Measurements from ENCODE around the gene FANCC. TPM values are rescaled to one million over a fixed set of nuclear protein-coding genes. Genes with fewer than 3 reads are reported as not detected.

FANCC gene
- total and polyA plus RNA-seq, 2 of the 4 experiments (the other 2 are of a cell fraction), result 4.7 to 6.3 TPM

- H3K23ac ChIP-seq (ENCODE audit: low read depth, low read length), result no peak overlapping the region
- H3K14ac ChIP-seq (replicated peaks; ENCODE audit: low read depth, low read length), result no peak overlapping the region
- H3K79me1 ChIP-seq (ENCODE audit: low read depth in 1 of 2, low read length in 2 of 2), result no peaks in the 10 kb centered on the region
- no peak overlapping the region for H2BK15ac ChIP-seq (ENCODE audit: low read depth, low read length)
- no peak for DNase-seq
- no peaks in the 10 kb centered on the region for H3K27me3 ChIP-seq (ENCODE audit: control insufficient read depth, insufficient read depth, low read length)
- H3K4ac ChIP-seq (ENCODE audit: low read depth, low read length), result no peak overlapping the region
- WGBS, 2 experiments (ENCODE audit: extremely low coverage in 2 of 2, insufficient read length in 1 of 2), result 100% methylated on average over 1 of the region's 2 CpGs; no CpG with 5 or more reads in 1 of the 2 experiments
- no peak overlapping the region for H4K5ac ChIP-seq (ENCODE audit: low read depth, low read length)
- H3K4me3 ChIP-seq (ENCODE audit: insufficient read depth, low read depth, low read length), result no peak overlapping the region
- no peak overlapping the region for H2AK9ac ChIP-seq (replicated peaks; ENCODE audit: low read depth, low read length, poor library complexity)
- no peak overlapping the region for H4K91ac ChIP-seq (ENCODE audit: insufficient read depth, low read depth, low read length)
- in situ Hi-C loops (cut with MboI; ENCODE audit: low sequenced_read_pairs) (loop anchor here (25.0 kb wide), 1 partner anchor 879 kb away; no protein-coding TSS in a partner anchor), intact Hi-C loops (cut with micrococcal nuclease) (no loop called here), dilution Hi-C loops (cut with HindIII; ENCODE audit: low sequenced_read_pairs, unreplicated experiment) (no loop called here)
- no peak overlapping the region for H2AFZ ChIP-seq (replicated peaks; ENCODE audit: low read length, poor library complexity)
- no peak overlapping the region for H2BK5ac ChIP-seq (ENCODE audit: low read depth, low read length, poor library complexity, severe bottlenecking)
- H2BK20ac ChIP-seq (ENCODE audit: low read depth, low read length), result no peak overlapping the region
- no peak overlapping the region for H3K9ac ChIP-seq (ENCODE audit: low read depth, low read length)
- BruUV-seq (replicated peaks), result no TSS peak
- H2BK120ac ChIP-seq (ENCODE audit: low read depth, low read length), result no peak overlapping the region
- peak; percentile 87 for TF ChIP-seq MAFK (IDR thresholded peaks at IDR 0.05; ENCODE audit: low read depth, low read length)
- no peak for TF ChIP-seq BHLHE40 (IDR thresholded peaks at IDR 0.05; ENCODE audit: low read depth, low read length)
- no peak overlapping the region for H3K56ac ChIP-seq (ENCODE audit: extremely low read depth, insufficient read depth, low read length)
- H3K9me3 ChIP-seq (ENCODE audit: control insufficient read depth, insufficient read depth, low read length), result peaks cover 5% of the 10 kb centered on the region; the same call in 1 of the 2 replicates
- ChIA-PET POLR2A (ENCODE audit: unreplicated experiment) (no interaction called here), CTCF (no interaction called here)
- H3K4me1 ChIP-seq (ENCODE audit: control insufficient read depth, insufficient read depth, low read length), result no peaks in the 10 kb centered on the region
- no peak overlapping the region for H3K27ac ChIP-seq (ENCODE audit: insufficient read depth, low read length)
- no peaks in the 10 kb centered on the region for H4K20me1 ChIP-seq (ENCODE audit: insufficient read depth, low read length)
- H3K36me3 ChIP-seq (ENCODE audit: control insufficient read depth, insufficient read depth, low read length), result no peaks in the 10 kb centered on the region
- ATAC-seq (ENCODE audit: low read depth), result no peak
- H3K4me2 ChIP-seq (ENCODE audit: low read depth, low read length), result no peak overlapping the region
- H3K18ac ChIP-seq (ENCODE audit: low read depth, low read length), result no peak overlapping the region
- H4K8ac ChIP-seq (ENCODE audit: low read depth in 2 of 2, low read length in 2 of 2), result no peak overlapping the region
- no peak overlapping the region for H2AK5ac ChIP-seq (ENCODE audit: low read depth, low read length)
- no peaks in the 10 kb centered on the region for H3K9me1 ChIP-seq (ENCODE audit: insufficient read depth, low read length)
These were observed 15.4 kb upstream of the FANCC start for GRCh38 chr9:95332860-95333259.

Data from IMR-90 (cell line).